ENCODE data around the gene SLCO2A1. TPM values are rescaled to one million over a fixed set of nuclear protein-coding genes. Genes with fewer than 3 reads are reported as not detected.

Gene SLCO2A1
- total RNA-seq, 4 donors from 2014 or later, result 7.8 to 12.0 (median 11.1) TPM

DNA sequence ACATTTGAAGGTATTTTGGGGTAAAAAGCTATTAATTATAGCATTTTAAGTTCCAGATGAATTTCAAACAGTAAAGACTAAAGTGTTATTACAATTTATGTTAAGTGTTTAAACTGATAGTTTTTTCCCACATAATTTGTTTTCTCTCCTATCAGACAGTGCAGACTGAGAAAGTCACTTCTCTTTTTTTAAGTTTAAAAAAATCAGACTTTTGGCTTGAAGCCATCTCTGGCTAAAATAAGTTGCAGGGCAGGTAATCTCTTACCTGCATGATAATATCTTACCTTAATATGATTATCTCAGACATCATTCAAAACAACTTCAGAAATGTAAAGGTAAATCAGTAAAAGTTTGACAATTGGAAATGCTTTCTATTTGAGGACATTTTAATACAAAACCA lies 112.6 kb downstream of the SLCO2A1 start:
- H3K27ac ChIP-seq, result no peak overlapping the region
- no peak for ATAC-seq
- no peak for TF ChIP-seq EP300 (IDR thresholded peaks at IDR 0.05)
- no peak for TF ChIP-seq POLR2AphosphoS5 (IDR thresholded peaks at IDR 0.05)
- TF ChIP-seq, protein P1, sequence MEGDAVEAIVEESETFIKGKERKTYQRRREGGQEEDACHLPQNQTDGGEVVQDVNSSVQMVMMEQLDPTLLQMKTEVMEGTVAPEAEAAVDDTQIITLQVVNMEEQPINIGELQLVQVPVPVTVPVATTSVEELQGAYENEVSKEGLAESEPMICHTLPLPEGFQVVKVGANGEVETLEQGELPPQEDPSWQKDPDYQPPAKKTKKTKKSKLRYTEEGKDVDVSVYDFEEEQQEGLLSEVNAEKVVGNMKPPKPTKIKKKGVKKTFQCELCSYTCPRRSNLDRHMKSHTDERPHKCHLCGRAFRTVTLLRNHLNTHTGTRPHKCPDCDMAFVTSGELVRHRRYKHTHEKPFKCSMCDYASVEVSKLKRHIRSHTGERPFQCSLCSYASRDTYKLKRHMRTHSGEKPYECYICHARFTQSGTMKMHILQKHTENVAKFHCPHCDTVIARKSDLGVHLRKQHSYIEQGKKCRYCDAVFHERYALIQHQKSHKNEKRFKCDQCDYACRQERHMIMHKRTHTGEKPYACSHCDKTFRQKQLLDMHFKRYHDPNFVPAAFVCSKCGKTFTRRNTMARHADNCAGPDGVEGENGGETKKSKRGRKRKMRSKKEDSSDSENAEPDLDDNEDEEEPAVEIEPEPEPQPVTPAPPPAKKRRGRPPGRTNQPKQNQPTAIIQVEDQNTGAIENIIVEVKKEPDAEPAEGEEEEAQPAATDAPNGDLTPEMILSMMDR (IDR thresholded peaks at IDR 0.05), result no peak
- no peak for TF ChIP-seq POLR2A (IDR thresholded peaks at IDR 0.05)
- no peaks in the 10 kb centered on the region for H3K4me1 ChIP-seq
- no peak overlapping the region for H3K4me3 ChIP-seq
- H3K9me3 ChIP-seq, result no peaks in the 10 kb centered on the region
- no peaks in the 10 kb centered on the region for H3K36me3 ChIP-seq
- peaks cover 16% of the 10 kb centered on the region for H3K27me3 ChIP-seq

DNA sequence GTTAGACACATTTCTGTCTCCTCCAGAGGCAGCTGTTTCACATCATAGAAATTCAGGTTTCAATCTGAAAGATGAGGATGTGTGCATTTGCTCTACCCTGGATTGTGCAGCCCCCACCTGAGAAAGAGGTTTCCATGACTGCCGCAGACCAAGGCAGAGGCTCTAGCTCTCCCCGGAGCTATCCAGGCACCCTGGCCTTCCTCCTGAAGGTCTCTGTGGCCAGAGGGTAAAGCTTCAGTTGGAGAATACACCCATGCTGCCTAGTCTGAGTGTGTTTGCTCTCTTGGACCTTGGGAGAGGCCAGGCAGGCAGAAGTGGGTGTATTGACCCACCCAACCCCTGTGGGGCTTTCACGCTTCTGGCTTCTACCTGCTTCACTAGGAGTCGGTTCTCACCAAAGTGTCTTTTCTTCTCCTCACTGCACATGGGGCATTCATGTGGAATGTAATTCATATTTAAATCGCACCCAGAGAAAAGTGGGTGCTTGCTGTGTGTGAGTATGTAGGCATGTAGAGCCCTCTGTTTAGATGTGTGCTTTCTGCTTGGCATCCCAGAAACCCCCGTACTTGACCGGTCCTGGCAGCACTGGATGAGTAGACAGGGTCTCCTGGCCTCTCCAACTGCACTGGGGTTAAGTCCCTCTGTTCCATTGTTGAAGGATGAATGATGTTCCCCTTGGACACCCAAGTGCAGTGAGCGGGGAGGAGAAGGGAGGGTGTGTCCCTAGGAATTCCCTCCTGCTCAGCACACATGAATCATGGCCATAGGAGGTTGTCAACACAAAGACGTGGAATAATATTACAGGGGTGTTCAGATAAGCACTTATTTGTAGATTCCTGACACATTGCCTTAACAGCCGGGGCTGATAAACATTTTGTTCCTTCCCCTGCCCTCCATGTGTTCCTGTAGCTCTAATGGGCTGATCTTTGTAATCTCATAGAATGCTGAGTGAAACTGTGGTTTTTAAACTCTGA lies 113.8 kb downstream of the SLCO2A1 start:
- no peaks in the 10 kb centered on the region for H3K4me1 ChIP-seq
- no peaks in the 10 kb centered on the region for H3K9me3 ChIP-seq
- no peak overlapping the region for H3K27ac ChIP-seq
- no peaks in the 10 kb centered on the region for H3K36me3 ChIP-seq
- TF ChIP-seq EP300 (IDR thresholded peaks at IDR 0.05), result no peak
- TF ChIP-seq, protein P1 (IDR thresholded peaks at IDR 0.05), result no peak
- no peak for TF ChIP-seq POLR2AphosphoS5 (IDR thresholded peaks at IDR 0.05)
- TF ChIP-seq POLR2A (IDR thresholded peaks at IDR 0.05), result no peak
- peaks cover 16% of the 10 kb centered on the region for H3K27me3 ChIP-seq
- no peak overlapping the region for H3K4me3 ChIP-seq
- WGBS, 2 donors (ENCODE audit: low coverage in 1 of 2), result 60 to 83% methylated on average over 4 to 5 of the region's 10 CpGs
- ATAC-seq, result no peak

DNA sequence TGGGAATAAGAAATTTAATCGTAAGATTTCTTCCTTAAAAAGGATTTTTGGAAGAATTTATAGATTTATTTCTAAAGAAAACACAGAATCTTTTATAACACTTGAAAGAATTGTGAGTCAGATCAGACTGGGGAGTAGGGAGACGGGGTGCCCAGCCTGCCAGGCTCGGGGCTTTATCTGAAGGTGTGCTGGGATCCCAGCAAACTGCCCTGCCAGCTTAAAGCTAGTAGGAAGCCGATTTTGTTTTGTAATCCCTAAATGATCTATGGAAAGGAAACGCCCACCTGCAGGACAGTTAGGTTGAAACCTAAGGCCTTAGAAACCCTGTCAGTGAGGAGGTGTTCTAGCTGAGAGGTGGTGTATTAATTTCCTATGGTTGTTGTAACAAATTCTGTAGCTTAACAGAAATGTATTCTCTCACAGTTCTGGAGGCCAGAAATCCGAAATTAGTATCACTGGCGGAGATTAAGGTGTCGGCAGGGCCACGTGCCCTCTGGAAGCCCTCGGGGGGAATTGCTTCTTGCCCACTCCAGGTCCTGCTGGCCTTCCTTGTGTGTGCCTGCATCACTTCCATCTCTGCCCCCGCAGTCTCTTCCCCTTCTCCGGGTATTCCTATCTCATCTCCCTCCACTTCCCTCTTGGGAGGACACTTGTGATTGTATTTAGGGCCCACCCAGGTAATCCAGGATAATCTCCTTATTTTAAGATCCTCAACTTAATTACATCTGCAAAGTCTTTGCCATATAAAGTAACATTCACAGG lies 114.7 kb downstream of the SLCO2A1 start:
- 78 to 83% methylated on average over 10 to 12 of the region's 12 CpGs for WGBS, 2 donors (ENCODE audit: low coverage in 1 of 2)
- no peaks in the 10 kb centered on the region for H3K36me3 ChIP-seq
- peaks cover 16% of the 10 kb centered on the region for H3K27me3 ChIP-seq
- no peak overlapping the region for H3K27ac ChIP-seq
- TF ChIP-seq EP300 (IDR thresholded peaks at IDR 0.05) (no peak), POLR2AphosphoS5 (IDR thresholded peaks at IDR 0.05) (no peak), POLR2A (IDR thresholded peaks at IDR 0.05) (no peak)
- TF ChIP-seq, protein P1 (IDR thresholded peaks at IDR 0.05), result no peak
- no peak for ATAC-seq
- no peaks in the 10 kb centered on the region for H3K4me1 ChIP-seq
- H3K9me3 ChIP-seq, result no peaks in the 10 kb centered on the region
- H3K4me3 ChIP-seq, result no peak overlapping the region

DNA sequence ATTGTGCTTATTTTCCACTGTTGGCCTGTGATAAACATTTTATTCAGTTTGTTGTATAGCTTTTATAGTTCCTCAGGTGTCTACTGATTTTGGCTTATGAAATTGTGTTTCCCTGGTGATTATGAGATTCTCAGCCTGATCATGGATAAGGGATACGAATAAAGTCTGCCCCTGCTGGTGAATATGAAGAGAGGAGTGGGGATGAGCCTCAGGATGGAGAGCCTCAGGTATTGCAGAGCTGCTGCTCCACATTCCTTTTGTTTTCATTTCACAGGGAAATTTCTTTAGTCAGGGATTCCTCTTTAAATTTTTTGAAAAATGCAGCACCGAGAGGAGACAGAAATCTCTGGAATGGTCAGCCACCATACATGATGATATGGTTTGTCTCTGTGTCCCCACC lies 119.3 kb downstream of the SLCO2A1 start:
- H3K27ac ChIP-seq, result no peak overlapping the region
- 43 to 81% methylated on average over 1 to 2 of the region's 2 CpGs for WGBS, 2 donors (ENCODE audit: low coverage in 1 of 2)
- no peak overlapping the region for H3K4me3 ChIP-seq
- no peaks in the 10 kb centered on the region for H3K9me3 ChIP-seq
- H3K4me1 ChIP-seq, result no peaks in the 10 kb centered on the region
- no peak for ATAC-seq
- TF ChIP-seq POLR2AphosphoS5 (IDR thresholded peaks at IDR 0.05) (no peak), POLR2A (IDR thresholded peaks at IDR 0.05) (no peak), EP300 (IDR thresholded peaks at IDR 0.05) (no peak)
- TF ChIP-seq, protein P1 (IDR thresholded peaks at IDR 0.05), result no peak
- H3K27me3 ChIP-seq, result peaks cover 5% of the 10 kb centered on the region
- H3K36me3 ChIP-seq, result no peaks in the 10 kb centered on the region

Measured in gastroesophageal sphincter (tissue), 4 donors.